ENCODE data around the gene SFRP5. TPM values are rescaled to one million over a fixed set of nuclear protein-coding genes. Genes with fewer than 3 reads are reported as not detected.
A peak's percentile ranks its signal among the peaks of the same experiment; 100 is the strongest.

Gene SFRP5
- total and polyA plus RNA-seq, 10 of the 15 experiments (the other 5 are each of a cell fraction or from before 2014, with no cell fraction given), result not detected

- TF ChIP-seq CBX3 (IDR thresholded peaks at IDR 0.05; ENCODE audit: borderline replicate concordance, low read depth) (no peak), IKZF2 (IDR thresholded peaks at IDR 0.05) (no peak), E2F4 (IDR thresholded peaks at IDR 0.05; ENCODE audit: low read depth, low read length) (no peak)
Observed at GRCh38 chr10:97732052-97732359, 39.8 kb downstream of the SFRP5 start (continued).

GRCh38 chr10:97731346-97732051 lies 40.3 kb downstream of the SFRP5 start:
- ChIA-PET RAD21 (ENCODE audit: unreplicated experiment) (interaction anchor here (1.1 to 2.6 kb wide), 3 partner anchors 21 to 55 kb away, joined by 3 to 10 read pairs (median 4); partner anchors contain the start of gene AVPI1), POLR2A (no interaction called here), CTCF (interaction anchor here (0.6 to 21.5 kb wide), 11 partner anchors 8 to 448 kb away, joined by 3 to 416 read pairs (median 6); partner anchors contain the start of genes ANKRD2, AVPI1 and MARVELD1), SMC1A (ENCODE audit: uncharacterized antibody, unreplicated experiment) (interaction anchor here (0.6 to 4.3 kb wide), 9 partner anchors 8 to 56 kb away, joined by 3 to 28 read pairs (median 7); partner anchors contain the start of gene AVPI1)
- H3K27me3 ChIP-seq (replicated peaks in 1 of 2; ENCODE audit: control insufficient read depth in 2 of 2, insufficient read depth in 2 of 2, low read length in 1 of 2), result no peaks in the 10 kb centered on the region
- H3K9me3 ChIP-seq (replicated peaks; ENCODE audit: control insufficient read depth, insufficient read depth, low read length), result no peaks in the 10 kb centered on the region; the same call in 1 of the 3 replicates
- BruUV-seq (replicated peaks), result no TSS peak
- in situ Hi-C loops (cut with MboI) (loop anchor here (5.0 kb wide), 1 partner anchor 54 kb away; no protein-coding TSS in a partner anchor), intact Hi-C loops (cut with micrococcal nuclease; ENCODE audit: unreplicated experiment) (loop anchor here (1.0 to 2.0 kb wide), 4 partner anchors 22 to 159 kb away; partner anchors contain the start of gene ANKRD2)
- H4K20me1 ChIP-seq (ENCODE audit: control insufficient read depth, insufficient read depth), result no peaks in the 10 kb centered on the region
- FAIRE-seq, result peak; percentile 94
- H2AFZ ChIP-seq (ENCODE audit: control insufficient read depth, low read depth, low read length), result no peak overlapping the region
- peak; percentile 78 for ATAC-seq
- no peak overlapping the region for H3K9ac ChIP-seq (ENCODE audit: control insufficient read depth, insufficient read depth, low read length)
- no peak for DNase-seq (ENCODE audit: low read depth, low spot score)
- 44% methylated on average over 9 of the region's 9 CpGs for WGBS (ENCODE audit: insufficient coverage, insufficient replicate concordance, low lambda C conversion rate, missing lambda C conversion rate)
- peaks cover 2% of the 10 kb centered on the region; the same call in 1 of the 2 replicates for H3K4me1 ChIP-seq (ENCODE audit: control insufficient read depth, insufficient read depth, low read length)
- no peaks in the 10 kb centered on the region for H3K36me3 ChIP-seq (ENCODE audit: control insufficient read depth in 2 of 2, insufficient read depth in 2 of 2, low read length in 1 of 2)
- no peak overlapping the region for H3K4me2 ChIP-seq (ENCODE audit: control insufficient read depth, insufficient read depth)
- H3K27ac ChIP-seq (ENCODE audit: control insufficient read depth, insufficient read depth), result no peak overlapping the region
- H3K4me3 ChIP-seq, result no peak overlapping the region
- no peaks in the 10 kb centered on the region for H3K79me2 ChIP-seq (ENCODE audit: control insufficient read depth, insufficient read depth, low read length)
- no peak for TF ChIP-seq KAT2A (conservative IDR thresholded peaks at IDR 0.05; ENCODE audit: control insufficient read depth, low read depth, low read length)
- TF ChIP-seq SP1 (IDR thresholded peaks at IDR 0.05; ENCODE audit: low read depth, low read length), result no peak
- TF ChIP-seq JUNB (IDR thresholded peaks at IDR 0.05), result no peak
- no peak for TF ChIP-seq NR2F1 (conservative IDR thresholded peaks at IDR 0.05)
- no peak for TF ChIP-seq SUZ12 (IDR thresholded peaks at IDR 0.05; ENCODE audit: unreplicated experiment)
- TF ChIP-seq RAD21 (IDR thresholded peaks at IDR 0.05; ENCODE audit: insufficient read depth, low read depth, low read length), result peak; percentile 91
- no peak for TF ChIP-seq USF2 (IDR thresholded peaks at IDR 0.05; ENCODE audit: borderline replicate concordance, low read depth, low read length)
- 0 out of 2 replicates have a peak, but pooled peaks have one; percentile 16 for TF ChIP-seq IKZF1 (conservative IDR thresholded peaks at IDR 0.05)
- no peak for TF ChIP-seq FOXK2 (IDR thresholded peaks at IDR 0.05)
- no peak for TF ChIP-seq SMAD1 (IDR thresholded peaks at IDR 0.05; ENCODE audit: low read depth, partially characterized antibody)
- TF ChIP-seq NKRF (conservative IDR thresholded peaks at IDR 0.05), result no peak
